ENCODE measurements around the gene CACNA2D1.
A peak's percentile ranks its signal among the peaks of the same experiment; 100 is the strongest.

Gene CACNA2D1

DNA sequence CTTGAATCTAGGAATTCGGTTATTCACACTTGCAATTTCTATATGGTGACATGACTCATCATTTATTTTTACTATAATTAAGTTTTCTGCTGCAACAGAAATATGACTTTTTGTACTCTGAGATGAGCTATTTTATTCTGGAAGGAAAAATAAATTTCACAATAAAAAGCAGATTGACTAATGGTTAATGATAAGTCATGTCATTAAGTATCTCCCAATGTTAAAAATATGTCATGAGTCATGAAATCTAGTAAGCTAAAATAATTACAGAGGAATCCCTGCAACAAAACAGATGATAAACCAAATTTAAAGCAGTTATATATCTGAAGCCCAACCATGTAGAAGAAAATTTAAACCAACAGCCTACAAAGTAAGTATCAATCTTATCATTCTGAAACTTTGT is 149.2 kb downstream of the CACNA2D1 start:
- DNase-seq (ENCODE audit: low read depth) = peak; percentile 16
- H3K4me3 ChIP-seq (ENCODE audit: low read depth, low read length) = no peak overlapping the region
- TF ChIP-seq, protein P1, sequence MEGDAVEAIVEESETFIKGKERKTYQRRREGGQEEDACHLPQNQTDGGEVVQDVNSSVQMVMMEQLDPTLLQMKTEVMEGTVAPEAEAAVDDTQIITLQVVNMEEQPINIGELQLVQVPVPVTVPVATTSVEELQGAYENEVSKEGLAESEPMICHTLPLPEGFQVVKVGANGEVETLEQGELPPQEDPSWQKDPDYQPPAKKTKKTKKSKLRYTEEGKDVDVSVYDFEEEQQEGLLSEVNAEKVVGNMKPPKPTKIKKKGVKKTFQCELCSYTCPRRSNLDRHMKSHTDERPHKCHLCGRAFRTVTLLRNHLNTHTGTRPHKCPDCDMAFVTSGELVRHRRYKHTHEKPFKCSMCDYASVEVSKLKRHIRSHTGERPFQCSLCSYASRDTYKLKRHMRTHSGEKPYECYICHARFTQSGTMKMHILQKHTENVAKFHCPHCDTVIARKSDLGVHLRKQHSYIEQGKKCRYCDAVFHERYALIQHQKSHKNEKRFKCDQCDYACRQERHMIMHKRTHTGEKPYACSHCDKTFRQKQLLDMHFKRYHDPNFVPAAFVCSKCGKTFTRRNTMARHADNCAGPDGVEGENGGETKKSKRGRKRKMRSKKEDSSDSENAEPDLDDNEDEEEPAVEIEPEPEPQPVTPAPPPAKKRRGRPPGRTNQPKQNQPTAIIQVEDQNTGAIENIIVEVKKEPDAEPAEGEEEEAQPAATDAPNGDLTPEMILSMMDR (conservative IDR thresholded peaks at IDR 0.05; ENCODE audit: low read depth, low read length) = no peak

DNA sequence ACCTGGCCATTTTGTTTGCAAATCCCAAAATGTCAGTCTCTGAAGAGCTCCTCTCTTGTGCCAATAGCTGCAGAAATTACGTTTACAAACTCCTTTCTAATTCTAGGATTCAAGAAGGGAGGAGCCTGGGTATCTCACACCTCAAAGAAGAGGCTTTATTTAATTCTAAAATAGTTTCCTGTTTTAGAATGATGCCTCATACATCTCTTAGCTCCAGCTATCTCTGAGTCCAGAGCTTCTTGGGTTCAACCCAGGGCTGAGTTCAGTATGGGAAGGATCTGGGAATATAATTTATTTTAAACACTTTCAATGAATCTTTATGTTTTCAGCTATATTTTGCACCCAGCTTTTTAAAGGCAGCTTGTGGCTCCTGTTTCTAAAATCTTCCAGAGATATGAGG is 150.1 kb downstream of the CACNA2D1 start:
- DNase-seq (ENCODE audit: low read depth) = no peak
- TF ChIP-seq, protein P1 (conservative IDR thresholded peaks at IDR 0.05; ENCODE audit: low read depth, low read length) = no peak
- H3K4me3 ChIP-seq (ENCODE audit: low read depth, low read length) = no peak overlapping the region

DNA sequence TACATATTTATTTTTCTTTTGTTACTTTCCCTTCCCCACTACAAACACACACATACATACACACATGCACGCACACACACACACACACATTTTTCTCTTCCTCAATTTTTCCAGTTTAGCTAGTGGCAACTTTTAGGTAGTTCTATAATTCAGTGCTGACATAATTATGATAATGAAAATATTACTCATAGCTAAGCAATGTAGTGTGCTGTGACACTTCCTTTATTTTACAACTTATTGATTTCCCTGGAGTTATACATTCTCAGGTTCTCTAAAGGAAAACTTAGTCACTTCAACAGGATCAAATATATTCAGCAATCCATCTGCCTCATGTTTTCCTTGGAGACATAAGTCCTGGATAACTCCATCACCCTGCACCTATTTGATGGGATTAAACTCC is 151.6 kb downstream of the CACNA2D1 start:
- DNase-seq (ENCODE audit: low read depth) = no peak
- TF ChIP-seq, protein P1 (conservative IDR thresholded peaks at IDR 0.05; ENCODE audit: low read depth, low read length) = no peak
- H3K4me3 ChIP-seq (ENCODE audit: low read depth, low read length) = no peak overlapping the region

DNA sequence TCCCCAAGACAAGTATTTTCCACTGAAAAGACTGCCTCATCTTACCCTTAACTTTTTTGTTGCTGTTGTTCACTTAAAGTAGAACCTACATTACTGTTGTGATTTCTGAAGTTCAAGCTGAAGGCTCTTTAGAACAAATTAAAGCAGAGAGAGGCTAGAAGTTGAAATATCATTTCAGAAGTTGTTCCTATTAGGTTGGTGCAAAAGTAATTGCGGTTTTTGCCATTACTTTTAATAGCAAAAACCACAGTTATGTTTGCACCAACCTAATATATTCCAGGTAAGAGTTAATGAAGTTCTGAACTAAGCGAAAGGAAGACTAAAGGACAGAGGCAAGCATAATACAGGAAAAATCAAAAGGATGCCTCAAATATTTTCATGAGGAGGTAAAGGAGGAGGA is 153.7 kb downstream of the CACNA2D1 start:
- no peak overlapping the region for H3K4me3 ChIP-seq (ENCODE audit: low read depth, low read length)
- DNase-seq (ENCODE audit: low read depth) = no peak
- TF ChIP-seq, protein P1 (conservative IDR thresholded peaks at IDR 0.05; ENCODE audit: low read depth, low read length) = no peak

DNA sequence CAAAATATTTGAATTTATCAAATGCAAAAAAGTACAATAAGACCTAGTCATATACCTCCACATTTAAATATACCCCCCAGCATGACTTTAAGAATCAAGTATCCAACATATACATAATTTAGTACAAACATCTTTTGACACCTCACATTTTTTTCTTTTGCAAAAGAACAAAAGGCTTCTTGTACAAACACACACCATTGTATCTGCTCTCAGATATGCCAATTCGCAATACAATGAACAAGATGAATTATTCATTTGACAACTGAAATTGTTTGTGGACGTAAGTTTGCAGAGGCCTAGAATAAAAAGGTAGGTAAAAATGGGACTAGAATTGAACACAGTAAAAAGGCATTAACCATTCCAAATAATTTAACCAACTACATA is 154.4 kb downstream of the CACNA2D1 start:
- TF ChIP-seq, protein P1 (conservative IDR thresholded peaks at IDR 0.05; ENCODE audit: low read depth, low read length) = no peak
- no peak overlapping the region for H3K4me3 ChIP-seq (ENCODE audit: low read depth, low read length)
- no peak for DNase-seq (ENCODE audit: low read depth)

DNA sequence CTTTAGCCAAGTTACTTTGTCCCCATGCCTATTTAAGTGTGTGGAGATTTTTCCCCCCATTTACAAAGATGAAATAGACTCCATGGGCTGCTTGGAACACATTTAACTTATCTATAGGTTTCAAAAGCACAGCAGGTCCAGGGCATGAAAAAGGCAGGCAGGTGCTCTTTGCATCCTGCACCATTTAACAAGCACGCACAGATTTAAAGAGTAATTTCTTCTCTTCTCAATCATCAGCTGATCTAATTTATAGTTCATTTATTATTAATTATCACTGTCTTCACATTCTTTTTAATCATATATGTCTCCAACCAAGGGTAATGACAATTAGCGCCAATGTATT is 156.8 kb downstream of the CACNA2D1 start:
- TF ChIP-seq, protein P1 (conservative IDR thresholded peaks at IDR 0.05; ENCODE audit: low read depth, low read length) = no peak
- H3K4me3 ChIP-seq (ENCODE audit: low read depth, low read length) = no peak overlapping the region
- no peak for DNase-seq (ENCODE audit: low read depth)

DNA sequence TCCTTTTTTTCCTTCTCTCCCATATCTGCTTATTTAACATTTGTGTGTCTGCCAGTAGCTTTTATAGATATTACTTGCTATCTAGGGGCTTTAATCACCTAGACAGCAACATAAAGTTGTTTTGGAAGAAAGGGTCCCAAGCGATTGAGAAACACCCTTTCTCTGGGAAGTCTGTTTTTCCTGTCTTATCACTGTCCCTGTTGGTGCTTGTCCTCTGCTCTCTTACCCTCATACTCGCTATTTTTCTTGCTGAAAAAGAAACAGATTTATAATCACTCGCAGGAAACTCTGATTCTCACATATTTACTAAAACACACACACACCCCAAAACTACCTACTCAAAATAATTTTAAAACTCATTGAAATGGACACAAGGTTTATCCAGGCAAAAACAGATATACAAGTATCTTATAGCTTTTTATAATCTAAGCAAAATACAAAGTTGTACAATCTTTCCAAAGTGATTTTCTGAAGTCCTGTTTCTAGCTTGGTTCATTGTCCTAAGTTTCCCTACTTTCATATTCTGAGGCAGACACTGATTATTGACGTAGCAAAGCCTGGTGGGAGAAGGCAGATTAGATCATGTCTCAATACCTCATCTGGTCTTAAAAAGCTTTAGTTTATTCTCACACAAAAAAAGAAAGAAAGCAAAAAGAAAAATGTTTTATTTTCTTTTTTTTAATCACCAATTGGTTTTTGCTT is 157.3 kb downstream of the CACNA2D1 start:
- peak; percentile 31 for DNase-seq (ENCODE audit: low read depth)
- H3K4me3 ChIP-seq (ENCODE audit: low read depth, low read length) = no peak overlapping the region
- TF ChIP-seq, protein P1 (conservative IDR thresholded peaks at IDR 0.05; ENCODE audit: low read depth, low read length) = no peak
